Measurements from ENCODE around the gene BICD1. TPM values are rescaled to one million over a fixed set of nuclear protein-coding genes. Genes with fewer than 3 reads are reported as not detected.

Gene BICD1
- total RNA-seq, 6 experiments from 2014 or later: 1.0 to 4.9 (median 2.1) TPM

- Histone ChIP-seq H3K4me1 (no peaks in the 10 kb centered on the region), H3K36me3 (no peaks in the 10 kb centered on the region), H3K9me3 (no peaks in the 10 kb centered on the region), H3K4me3 (no peak overlapping the region), H3K27me3 (no peaks in the 10 kb centered on the region), H3K27ac (no peak overlapping the region)
- intact Hi-C loops (cut with DNase I): no loop called here
- 94% methylated on average over 2 of the region's 2 CpGs for WGBS (ENCODE audit: insufficient coverage, low coverage, low lambda C conversion rate, missing lambda C conversion rate)
- TF ChIP-seq POLR2A (IDR thresholded peaks at IDR 0.05) (no peak), CTCF (IDR thresholded peaks at IDR 0.05) (no peak)
- DNase-seq (no peak), ATAC-seq (no peak)
Measured at GRCh38 chr12:32176606-32177005, 70.0 kb downstream of the BICD1 start.

- Histone ChIP-seq H3K4me1 (no peaks in the 10 kb centered on the region), H3K27me3 (no peaks in the 10 kb centered on the region), H3K36me3 (no peaks in the 10 kb centered on the region), H3K4me3 (no peak overlapping the region), H3K27ac (no peak overlapping the region), H3K9me3 (no peaks in the 10 kb centered on the region)
- 80% methylated on average over 4 of the region's 6 CpGs for WGBS (ENCODE audit: insufficient coverage, low coverage, low lambda C conversion rate, missing lambda C conversion rate)
- TF ChIP-seq POLR2A (IDR thresholded peaks at IDR 0.05) (no peak), CTCF (IDR thresholded peaks at IDR 0.05) (no peak)
- intact Hi-C loops (cut with DNase I): no loop called here
- ATAC-seq: peak; percentile 65 to 99 (median 76)
- DNase-seq: peak in 1 of 3 donors; percentile 70
Measured at GRCh38 chr12:32178341-32179010, 71.8 kb downstream of the BICD1 start.

- Histone ChIP-seq H3K9me3 (no peaks in the 10 kb centered on the region), H3K27ac (no peak overlapping the region), H3K4me3 (no peak overlapping the region), H3K27me3 (no peaks in the 10 kb centered on the region), H3K4me1 (no peaks in the 10 kb centered on the region), H3K36me3 (no peaks in the 10 kb centered on the region)
- WGBS (ENCODE audit: insufficient coverage, low coverage, low lambda C conversion rate, missing lambda C conversion rate): 66% methylated on average over 6 of the region's 6 CpGs
- DNase-seq (no peak), ATAC-seq (no peak)
- no peak for TF ChIP-seq CTCF (IDR thresholded peaks at IDR 0.05)
- no peak for TF ChIP-seq POLR2A (IDR thresholded peaks at IDR 0.05)
- intact Hi-C loops (cut with DNase I): no loop called here
Measured at GRCh38 chr12:32179011-32179395, 72.4 kb downstream of the BICD1 start.

GRCh38 chr12:32181498-32182175 is 75.0 kb downstream of the BICD1 start:
- no peak overlapping the region for H3K27ac ChIP-seq
- no peak for TF ChIP-seq POLR2A (IDR thresholded peaks at IDR 0.05)
- TF ChIP-seq CTCF (IDR thresholded peaks at IDR 0.05): no peak
- ATAC-seq (no peak), DNase-seq (no peak)
- WGBS (ENCODE audit: insufficient coverage, low coverage, low lambda C conversion rate, missing lambda C conversion rate): 73% methylated on average over 1 of the region's 1 CpG
- intact Hi-C loops (cut with DNase I): no loop called here
- H3K9me3 ChIP-seq: no peaks in the 10 kb centered on the region
- no peaks in the 10 kb centered on the region for H3K36me3 ChIP-seq
- H3K27me3 ChIP-seq: no peaks in the 10 kb centered on the region
- H3K4me1 ChIP-seq: no peaks in the 10 kb centered on the region
- H3K4me3 ChIP-seq: no peak overlapping the region

Data from right lobe of liver (tissue), 6 donors.